Stimulated activated CD8-positive, alpha-beta memory T cell treated with anti-CD3 and anti-CD28 coated beads, Interleukin-15, amount 100 ng/mL, for 24 hours (primary cell): ENCODE measurements around the gene CFAP53.

Experiments used
- DNase-seq: peaks from one replicate; pipeline ENCODE4 v3.0.0-alpha.2; 2020; ENCODE audit warnings: low read depth

Gene CFAP53

DNA sequence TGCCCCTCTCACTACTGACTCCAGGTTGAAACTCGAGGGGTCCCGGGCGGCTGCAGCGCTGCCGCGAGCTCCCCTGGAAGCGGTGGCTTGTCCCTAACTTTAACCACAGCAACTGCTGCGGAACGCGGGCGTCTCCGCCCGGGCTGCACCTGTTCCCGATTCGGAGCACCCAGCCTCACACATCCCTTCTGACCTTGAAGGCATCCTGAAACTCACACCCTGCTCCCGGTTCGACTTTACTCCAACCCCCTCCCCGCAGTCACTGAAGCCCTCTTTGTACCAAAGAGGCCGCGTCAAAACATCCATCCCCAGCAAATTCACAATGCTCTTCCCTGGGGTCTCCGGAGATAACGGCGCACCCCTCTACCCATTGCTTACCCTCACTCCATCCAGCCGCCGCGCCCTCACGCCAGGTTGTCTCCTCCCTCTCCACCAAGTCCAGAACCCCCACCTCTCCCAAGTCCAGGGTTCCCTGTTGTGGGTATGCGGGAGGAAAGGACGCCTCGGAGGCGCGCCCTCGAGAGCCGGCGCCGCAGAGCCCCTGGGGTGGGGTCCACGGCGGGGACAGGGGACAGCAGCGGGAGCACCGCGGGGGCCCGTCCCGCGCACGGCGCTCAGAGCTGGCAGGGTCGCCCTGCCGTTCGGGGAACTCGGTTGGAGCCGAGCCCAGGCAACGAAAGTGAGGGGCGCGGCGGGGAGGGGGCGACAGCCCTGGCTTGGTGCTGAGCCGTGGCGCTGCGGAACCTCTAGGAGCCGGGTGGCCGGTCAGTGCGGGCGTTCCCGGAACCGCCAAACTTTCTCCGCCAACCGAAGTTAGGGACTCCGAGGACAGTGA lies 72.3 kb downstream of the CFAP53 start:
- no peak for DNase-seq

DNA sequence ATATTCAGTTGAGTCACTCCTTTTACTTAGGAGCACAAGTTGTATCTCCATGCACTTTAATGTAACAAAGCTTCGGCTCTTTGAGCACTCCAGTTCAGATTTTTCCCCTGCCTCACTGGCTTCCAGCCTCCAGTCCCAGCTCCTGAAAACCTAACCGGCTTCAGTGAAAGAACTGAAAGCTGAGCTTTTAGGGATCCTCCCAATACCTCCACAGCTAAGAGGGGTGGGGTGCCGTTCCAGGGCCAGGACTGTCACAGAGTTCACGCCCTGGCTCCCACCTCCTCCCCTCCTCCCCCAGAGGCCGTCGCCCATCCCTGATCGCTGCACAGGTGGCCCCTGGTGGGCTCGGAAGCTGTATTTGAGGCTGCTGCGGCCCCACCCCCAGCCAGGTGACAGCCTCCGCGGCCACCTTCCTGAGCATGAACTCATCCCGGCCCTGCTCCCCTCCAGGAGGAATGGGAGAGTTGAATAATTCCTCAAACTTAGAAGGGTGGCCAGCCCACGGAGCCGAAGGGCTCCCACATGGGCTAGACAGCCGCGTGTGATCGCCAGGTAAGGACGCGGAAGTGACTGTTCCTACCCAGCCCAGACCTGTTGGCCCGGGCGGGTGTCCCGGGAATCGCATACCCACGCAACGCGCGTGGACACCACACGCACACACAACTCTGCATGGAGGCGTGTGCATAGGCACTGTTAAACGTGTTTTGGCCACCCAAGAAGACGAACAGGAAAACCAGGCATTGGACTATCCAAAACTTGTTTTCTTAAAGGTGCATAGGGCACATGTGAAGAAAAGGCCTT lies 73.1 kb downstream of the CFAP53 start:
- no peak for DNase-seq

DNA sequence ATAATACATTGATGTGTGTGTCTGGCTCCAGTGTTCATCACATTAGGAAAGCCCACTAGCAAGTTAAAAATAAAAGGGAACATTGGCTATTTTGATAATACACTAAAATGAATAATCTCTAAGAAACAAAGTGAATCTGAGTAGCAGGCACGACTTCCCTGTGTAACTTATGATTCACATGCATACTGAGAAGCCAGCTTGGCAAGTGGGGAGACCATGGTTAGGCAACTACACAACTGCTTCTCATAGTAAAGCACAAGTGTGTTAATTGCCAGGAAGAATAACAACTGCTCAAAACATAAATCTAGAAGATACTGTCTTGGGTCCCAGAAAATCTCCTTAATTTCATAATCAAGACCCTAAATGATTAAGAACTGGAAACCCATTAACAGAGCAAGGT lies 75.4 kb downstream of the CFAP53 start:
- DNase-seq, result no peak

DNA sequence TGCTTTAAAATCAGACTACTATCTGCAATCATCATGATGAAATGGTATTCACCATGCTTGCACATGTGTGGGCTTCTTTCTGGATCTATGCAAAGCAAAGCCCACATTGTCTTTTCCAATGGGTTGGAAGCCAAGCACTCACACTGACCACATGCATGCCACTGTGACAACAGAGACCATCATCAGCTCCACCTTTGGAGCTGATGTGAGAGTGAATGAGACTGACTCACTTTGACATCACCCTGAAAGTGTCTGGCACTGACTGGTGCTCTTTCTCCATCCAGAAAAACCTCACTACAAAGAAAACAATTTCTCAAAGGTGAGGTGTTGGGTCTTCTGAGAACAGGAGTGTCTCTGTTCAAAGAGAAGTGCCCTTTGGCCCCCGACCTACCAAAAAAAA lies 76.1 kb downstream of the CFAP53 start:
- DNase-seq, result no peak

- DNase-seq, result no peak
Measured at GRCh38 chr18:50189160-50189559, 77.1 kb downstream of the CFAP53 start.

DNA sequence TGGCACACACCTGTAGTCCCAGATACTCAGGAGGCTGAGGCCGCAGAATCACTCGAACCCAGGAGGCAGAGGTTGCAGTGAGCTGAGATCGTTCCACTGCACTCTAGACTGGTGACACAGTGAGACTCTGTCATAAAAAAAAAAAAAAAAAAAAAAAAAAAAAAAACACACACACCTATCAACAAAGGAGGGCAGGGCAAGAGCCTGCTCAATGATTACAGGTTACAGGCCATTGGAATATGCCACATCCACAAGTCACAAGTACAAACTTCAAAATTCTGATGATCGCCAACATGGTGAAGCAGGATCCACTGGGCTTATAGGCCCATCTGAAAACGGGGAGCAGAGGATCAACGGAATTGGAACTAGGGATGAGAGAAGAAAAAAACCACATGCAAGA lies 77.6 kb downstream of the CFAP53 start:
- DNase-seq, result no peak

- DNase-seq, result no peak
Measured at GRCh38 chr18:50187659-50188058, 78.6 kb downstream of the CFAP53 start.

- DNase-seq, result no peak
Measured at GRCh38 chr18:50186385-50186784, 79.9 kb downstream of the CFAP53 start.

- DNase-seq, result no peak
Measured at GRCh38 chr18:50183556-50183955, 82.7 kb downstream of the CFAP53 start.

DNA sequence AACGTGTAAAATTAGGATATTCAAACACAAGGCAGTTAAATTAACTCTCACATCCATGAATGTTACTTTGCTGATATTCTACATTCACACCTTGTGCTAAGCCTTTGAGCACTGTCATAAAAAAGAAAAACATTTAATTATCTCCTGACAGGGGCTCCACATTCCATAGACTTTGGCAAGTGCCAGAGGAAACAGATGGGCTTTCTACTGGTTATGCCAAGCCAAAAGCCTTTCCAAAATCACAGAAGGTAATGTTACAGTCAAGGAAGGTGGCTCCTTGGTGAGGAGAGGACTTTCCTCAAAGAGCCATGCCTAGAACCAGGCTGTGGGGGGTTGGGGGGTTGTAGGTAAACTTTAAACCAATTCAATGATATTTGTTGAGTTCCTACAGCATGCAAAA lies 83.8 kb downstream of the CFAP53 start:
- DNase-seq, result no peak

DNA sequence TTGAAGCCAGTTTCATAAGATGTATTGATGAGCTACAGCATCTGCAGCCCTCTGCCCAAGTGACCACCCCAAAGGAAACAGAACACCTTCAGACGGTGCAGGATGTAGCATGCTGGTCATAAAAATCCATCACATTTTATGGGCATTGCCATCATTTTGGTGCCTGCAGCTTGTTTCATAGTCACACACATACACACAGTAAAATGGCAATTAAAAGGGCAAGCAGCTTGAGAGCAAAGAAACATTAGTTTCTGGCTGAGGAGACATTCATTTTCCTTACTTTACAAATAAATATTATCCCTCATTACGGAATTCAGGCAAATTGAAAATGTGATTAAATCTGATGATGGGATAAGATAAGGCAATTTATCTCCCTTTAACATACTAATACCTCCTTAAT lies 84.7 kb downstream of the CFAP53 start:
- DNase-seq, result no peak

DNA sequence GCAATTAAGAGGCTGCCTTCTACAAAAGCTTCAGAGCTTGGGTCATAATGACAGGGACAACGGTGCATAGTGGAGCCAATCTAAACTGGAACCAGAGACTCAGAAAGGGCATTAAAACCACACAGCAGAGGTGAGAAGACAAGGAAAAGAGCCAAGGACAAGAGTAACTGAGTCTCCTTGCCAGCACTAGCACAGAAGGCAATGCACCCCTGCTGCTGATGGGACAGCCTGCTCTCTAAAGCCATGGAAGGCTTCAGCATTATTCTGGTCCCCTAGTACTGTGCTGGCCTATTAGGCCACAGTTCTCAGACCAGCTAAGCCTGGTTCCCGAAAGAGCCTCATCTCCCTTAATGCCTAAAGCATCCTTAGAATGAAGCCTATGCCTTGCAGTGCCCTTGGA lies 86.8 kb downstream of the CFAP53 start:
- DNase-seq, result no peak

DNA sequence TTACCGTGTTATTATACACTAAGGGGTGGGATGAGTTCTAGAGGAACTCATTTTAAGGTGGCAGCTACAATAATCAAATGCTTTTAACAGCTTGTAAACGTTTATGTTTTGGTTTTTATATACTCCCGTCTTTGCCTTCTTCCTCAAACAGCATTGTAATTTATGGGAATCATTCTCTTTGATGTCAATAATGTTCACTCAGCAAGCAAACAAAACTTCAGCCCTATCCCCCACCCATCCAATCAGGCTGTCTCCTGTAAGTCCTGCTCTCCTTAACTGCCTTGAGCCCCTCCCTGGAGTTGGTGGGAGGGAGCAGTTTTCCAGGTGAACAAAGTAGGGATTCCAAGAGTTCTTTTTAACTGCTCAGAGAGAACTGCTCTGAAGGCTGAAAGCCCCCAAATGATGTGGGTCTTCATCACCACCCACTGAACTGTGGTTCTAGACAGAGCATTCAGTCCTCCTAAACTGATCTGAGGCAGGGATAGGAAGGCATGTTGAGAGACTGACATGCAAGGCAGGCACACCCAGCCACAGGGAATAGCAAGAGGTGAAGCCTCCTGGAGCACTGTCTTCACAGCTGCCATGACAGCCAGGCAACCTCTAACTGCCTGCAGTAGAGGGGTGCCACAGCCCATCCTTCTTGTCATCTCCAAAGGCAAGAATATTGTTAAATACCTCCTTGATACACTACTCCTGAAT lies 88.9 kb downstream of the CFAP53 start:
- no peak for DNase-seq
